ENCODE measurements around the gene CD34.

The CD34 gene

GRCh38 chr1:207831517-207832327, 79.2 kb downstream of the CD34 start:
- DNase-seq, result peak; percentile 49 to 71 (median 64)

All from suppressor macrophage (primary cell).